Measurements from ENCODE around the gene TJP2. TPM values are rescaled to one million over a fixed set of nuclear protein-coding genes. Genes with fewer than 3 reads are reported as not detected.

TJP2 gene
- total RNA-seq, 1 donor from 2014 or later, result 17.2 TPM

GRCh38 chr9:69243116-69243515, 69.0 kb downstream of the TJP2 start:
- H3K9me3 ChIP-seq (ENCODE audit: control insufficient read depth in 3 of 3, low read length in 3 of 3), result no peaks in the 10 kb centered on the region
- H3K9ac ChIP-seq (ENCODE audit: low read depth in 1 of 3, low read length in 3 of 3), result no peak overlapping the region
- H3K4me3 ChIP-seq (ENCODE audit: low read length in 3 of 3), result no peak overlapping the region
- H3K27ac ChIP-seq (ENCODE audit: low read depth, low read length), result no peak overlapping the region
- peaks cover 0 to 8% (median 7%) of the 10 kb centered on the region in 3 donors for H3K4me1 ChIP-seq (ENCODE audit: control insufficient read depth in 3 of 3, insufficient read depth in 3 of 3, low read length in 3 of 3)
- peaks cover 14 to 24% (median 15%) of the 10 kb centered on the region in 3 donors for H3K36me3 ChIP-seq (ENCODE audit: control insufficient read depth in 3 of 3, insufficient read depth in 3 of 3, low read length in 3 of 3)
- no peaks in the 10 kb centered on the region for H3K27me3 ChIP-seq (ENCODE audit: control insufficient read depth in 3 of 3, insufficient read depth in 3 of 3, low read length in 3 of 3)

- H3K4me1 ChIP-seq (ENCODE audit: control insufficient read depth in 3 of 3, insufficient read depth in 3 of 3, low read length in 3 of 3), result peaks cover 5 to 12% (median 7%) of the 10 kb centered on the region in 3 donors
- H3K27me3 ChIP-seq (ENCODE audit: control insufficient read depth in 3 of 3, insufficient read depth in 3 of 3, low read length in 3 of 3), result no peaks in the 10 kb centered on the region
- peaks cover 14 to 31% (median 14%) of the 10 kb centered on the region in 3 donors for H3K36me3 ChIP-seq (ENCODE audit: control insufficient read depth in 3 of 3, insufficient read depth in 3 of 3, low read length in 3 of 3)
- H3K27ac ChIP-seq (ENCODE audit: low read depth, low read length), result no peak overlapping the region
- H3K4me3 ChIP-seq (ENCODE audit: low read length in 3 of 3), result no peak overlapping the region
- no peaks in the 10 kb centered on the region for H3K9me3 ChIP-seq (ENCODE audit: control insufficient read depth in 3 of 3, low read length in 3 of 3)
- H3K9ac ChIP-seq (ENCODE audit: low read depth in 1 of 3, low read length in 3 of 3), result no peak overlapping the region
Observed at GRCh38 chr9:69246629-69247028, 72.6 kb downstream of the TJP2 start.

DNA sequence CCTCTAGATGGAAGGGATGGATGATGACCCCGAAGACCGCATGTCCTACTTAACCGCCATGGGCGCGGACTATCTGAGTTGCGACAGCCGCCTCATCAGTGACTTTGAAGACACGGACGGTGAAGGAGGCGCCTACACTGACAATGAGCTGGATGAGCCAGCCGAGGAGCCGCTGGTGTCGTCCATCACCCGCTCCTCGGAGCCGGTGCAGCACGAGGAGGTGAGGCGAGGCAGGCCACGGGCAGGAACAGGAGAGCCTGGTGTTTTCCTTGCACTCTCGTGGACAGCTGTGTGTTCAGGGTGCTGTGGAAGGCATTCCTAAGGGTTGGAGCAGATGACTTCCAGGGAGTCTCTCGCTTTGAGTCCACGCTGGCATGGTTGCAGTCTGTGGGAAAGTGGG, 73.9 kb downstream of the TJP2 start:
- Histone ChIP-seq H3K9me3 (ENCODE audit: control insufficient read depth in 3 of 3, low read length in 3 of 3) (no peaks in the 10 kb centered on the region), H3K4me3 (ENCODE audit: low read length in 3 of 3) (no peak overlapping the region), H3K36me3 (ENCODE audit: control insufficient read depth in 3 of 3, insufficient read depth in 3 of 3, low read length in 3 of 3) (peaks cover 14 to 41% (median 26%) of the 10 kb centered on the region in 3 donors), H3K4me1 (ENCODE audit: control insufficient read depth in 3 of 3, insufficient read depth in 3 of 3, low read length in 3 of 3) (peaks cover 6 to 12% (median 8%) of the 10 kb centered on the region in 3 donors), H3K9ac (ENCODE audit: low read depth in 1 of 3, low read length in 3 of 3) (no peak overlapping the region), H3K27ac (ENCODE audit: low read depth, low read length) (no peak overlapping the region), H3K27me3 (ENCODE audit: control insufficient read depth in 3 of 3, insufficient read depth in 3 of 3, low read length in 3 of 3) (no peaks in the 10 kb centered on the region)

DNA sequence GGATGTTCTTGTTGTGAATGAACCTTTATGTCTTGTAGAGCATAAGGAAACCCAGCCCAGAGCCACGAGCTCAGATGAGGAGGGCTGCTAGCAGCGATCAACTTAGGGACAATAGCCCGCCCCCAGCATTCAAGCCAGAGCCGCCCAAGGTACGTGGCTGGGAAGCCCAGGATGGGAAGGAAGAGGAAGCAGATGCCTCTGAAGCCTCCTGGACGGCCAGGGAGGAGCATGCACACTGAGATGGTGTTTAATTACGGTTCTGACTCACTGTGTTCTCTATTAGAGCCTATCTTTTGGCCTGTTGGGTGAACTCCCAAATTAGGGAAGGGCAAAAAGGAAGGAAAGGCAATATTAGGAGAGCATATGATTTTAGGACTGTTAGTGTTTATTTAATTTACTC, 75.3 kb downstream of the TJP2 start:
- Histone ChIP-seq H3K4me3 (ENCODE audit: low read length in 3 of 3) (no peak overlapping the region), H3K9me3 (ENCODE audit: control insufficient read depth in 3 of 3, low read length in 3 of 3) (no peaks in the 10 kb centered on the region), H3K27ac (ENCODE audit: low read depth, low read length) (no peak overlapping the region), H3K9ac (ENCODE audit: low read depth in 1 of 3, low read length in 3 of 3) (no peak overlapping the region), H3K4me1 (ENCODE audit: control insufficient read depth in 3 of 3, insufficient read depth in 3 of 3, low read length in 3 of 3) (peaks cover 11 to 12% (median 12%) of the 10 kb centered on the region in 3 donors), H3K27me3 (ENCODE audit: control insufficient read depth in 3 of 3, insufficient read depth in 3 of 3, low read length in 3 of 3) (no peaks in the 10 kb centered on the region), H3K36me3 (ENCODE audit: control insufficient read depth in 3 of 3, insufficient read depth in 3 of 3, low read length in 3 of 3) (peaks cover 21 to 52% (median 33%) of the 10 kb centered on the region in 3 donors)

DNA sequence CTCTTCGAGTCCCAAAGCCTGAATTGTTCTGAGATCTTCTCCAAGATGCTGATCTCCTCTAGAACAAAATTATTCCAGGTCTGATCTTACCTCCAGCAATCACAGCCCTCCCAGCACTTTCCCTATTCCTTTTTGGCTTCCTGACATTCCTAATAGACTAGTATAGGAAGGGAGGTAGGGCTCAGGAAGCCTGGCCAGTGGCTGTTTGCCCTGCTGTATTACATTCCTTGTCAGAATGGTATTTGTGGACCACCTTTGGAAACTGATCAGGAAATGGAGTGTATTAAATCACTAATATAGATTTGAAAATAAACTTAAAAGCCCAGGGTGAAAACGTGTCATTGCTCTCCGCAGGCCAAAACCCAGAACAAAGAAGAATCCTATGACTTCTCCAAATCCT, 76.6 kb downstream of the TJP2 start:
- Histone ChIP-seq H3K4me3 (ENCODE audit: low read length in 3 of 3) (no peak overlapping the region), H3K27me3 (ENCODE audit: control insufficient read depth in 3 of 3, insufficient read depth in 3 of 3, low read length in 3 of 3) (no peaks in the 10 kb centered on the region), H3K4me1 (ENCODE audit: control insufficient read depth in 3 of 3, insufficient read depth in 3 of 3, low read length in 3 of 3) (peaks cover 11 to 12% (median 12%) of the 10 kb centered on the region in 3 donors), H3K27ac (ENCODE audit: low read depth, low read length) (no peak overlapping the region), H3K9me3 (ENCODE audit: control insufficient read depth in 3 of 3, low read length in 3 of 3) (no peaks in the 10 kb centered on the region), H3K36me3 (ENCODE audit: control insufficient read depth in 3 of 3, insufficient read depth in 3 of 3, low read length in 3 of 3) (peaks cover 22 to 52% (median 37%) of the 10 kb centered on the region in 3 donors), H3K9ac (ENCODE audit: low read depth in 1 of 3, low read length in 3 of 3) (no peak overlapping the region)

GRCh38 chr9:69252436-69252835, 78.4 kb downstream of the TJP2 start:
- Histone ChIP-seq H3K36me3 (ENCODE audit: control insufficient read depth in 3 of 3, insufficient read depth in 3 of 3, low read length in 3 of 3) (peaks cover 18 to 45% (median 37%) of the 10 kb centered on the region in 3 donors), H3K4me1 (ENCODE audit: control insufficient read depth in 3 of 3, insufficient read depth in 3 of 3, low read length in 3 of 3) (peaks cover 7 to 11% (median 8%) of the 10 kb centered on the region in 3 donors), H3K9me3 (ENCODE audit: control insufficient read depth in 3 of 3, low read length in 3 of 3) (no peaks in the 10 kb centered on the region), H3K27ac (ENCODE audit: low read depth, low read length) (no peak overlapping the region), H3K9ac (ENCODE audit: low read depth in 1 of 3, low read length in 3 of 3) (no peak overlapping the region), H3K27me3 (ENCODE audit: control insufficient read depth in 3 of 3, insufficient read depth in 3 of 3, low read length in 3 of 3) (no peaks in the 10 kb centered on the region), H3K4me3 (ENCODE audit: low read length in 3 of 3) (no peak overlapping the region)

DNA sequence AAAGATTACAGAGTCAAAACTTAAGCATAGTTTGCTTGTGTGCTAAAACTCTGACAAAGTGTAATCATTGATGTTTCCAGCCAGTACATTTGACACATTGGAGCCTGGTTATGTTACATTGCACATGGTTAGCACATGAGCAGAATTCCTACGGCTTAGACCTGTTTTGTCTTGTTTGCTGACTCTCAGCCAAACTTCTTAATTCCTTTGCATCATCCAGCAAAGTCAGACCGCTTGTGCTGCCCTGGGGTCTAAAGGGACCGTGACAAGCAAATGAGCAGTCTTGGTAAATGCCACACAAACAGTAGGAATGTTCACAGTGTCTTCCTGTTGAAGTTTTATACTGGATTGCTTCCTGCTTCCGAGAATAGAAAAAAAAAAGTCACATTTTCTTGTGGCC, 79.0 kb downstream of the TJP2 start:
- Histone ChIP-seq H3K27ac (ENCODE audit: low read depth, low read length) (no peak overlapping the region), H3K4me3 (ENCODE audit: low read length in 3 of 3) (no peak overlapping the region), H3K36me3 (ENCODE audit: control insufficient read depth in 3 of 3, insufficient read depth in 3 of 3, low read length in 3 of 3) (peaks cover 14 to 40% (median 33%) of the 10 kb centered on the region in 3 donors), H3K27me3 (ENCODE audit: control insufficient read depth in 3 of 3, insufficient read depth in 3 of 3, low read length in 3 of 3) (no peaks in the 10 kb centered on the region), H3K9me3 (ENCODE audit: control insufficient read depth in 3 of 3, low read length in 3 of 3) (no peaks in the 10 kb centered on the region), H3K9ac (ENCODE audit: low read depth in 1 of 3, low read length in 3 of 3) (no peak overlapping the region), H3K4me1 (ENCODE audit: control insufficient read depth in 3 of 3, insufficient read depth in 3 of 3, low read length in 3 of 3) (peaks cover 4 to 11% (median 5%) of the 10 kb centered on the region in 3 donors)

GRCh38 chr9:69254223-69254622, 80.1 kb downstream of the TJP2 start:
- Histone ChIP-seq H3K4me3 (ENCODE audit: low read length in 3 of 3) (no peak overlapping the region), H3K27me3 (ENCODE audit: control insufficient read depth in 3 of 3, insufficient read depth in 3 of 3, low read length in 3 of 3) (no peaks in the 10 kb centered on the region), H3K27ac (ENCODE audit: low read depth, low read length) (no peak overlapping the region), H3K36me3 (ENCODE audit: control insufficient read depth in 3 of 3, insufficient read depth in 3 of 3, low read length in 3 of 3) (peaks cover 10 to 36% (median 27%) of the 10 kb centered on the region in 3 donors), H3K4me1 (ENCODE audit: control insufficient read depth in 3 of 3, insufficient read depth in 3 of 3, low read length in 3 of 3) (peaks cover 3 to 10% (median 5%) of the 10 kb centered on the region in 3 donors), H3K9me3 (ENCODE audit: control insufficient read depth in 3 of 3, low read length in 3 of 3) (no peaks in the 10 kb centered on the region), H3K9ac (ENCODE audit: low read depth in 1 of 3, low read length in 3 of 3) (no peak overlapping the region)

GRCh38 chr9:69255591-69255990, 81.5 kb downstream of the TJP2 start:
- no peak overlapping the region for H3K9ac ChIP-seq (ENCODE audit: low read depth in 1 of 3, low read length in 3 of 3)
- H3K4me1 ChIP-seq (ENCODE audit: control insufficient read depth in 3 of 3, insufficient read depth in 3 of 3, low read length in 3 of 3), result peaks cover 0 to 6% (median 5%) of the 10 kb centered on the region in 3 donors
- peaks cover 10 to 32% (median 23%) of the 10 kb centered on the region in 3 donors for H3K36me3 ChIP-seq (ENCODE audit: control insufficient read depth in 3 of 3, insufficient read depth in 3 of 3, low read length in 3 of 3)
- no peak overlapping the region for H3K4me3 ChIP-seq (ENCODE audit: low read length in 3 of 3)
- H3K27ac ChIP-seq (ENCODE audit: low read depth, low read length), result no peak overlapping the region
- no peaks in the 10 kb centered on the region for H3K27me3 ChIP-seq (ENCODE audit: control insufficient read depth in 3 of 3, insufficient read depth in 3 of 3, low read length in 3 of 3)
- no peaks in the 10 kb centered on the region for H3K9me3 ChIP-seq (ENCODE audit: control insufficient read depth in 3 of 3, low read length in 3 of 3)

DNA sequence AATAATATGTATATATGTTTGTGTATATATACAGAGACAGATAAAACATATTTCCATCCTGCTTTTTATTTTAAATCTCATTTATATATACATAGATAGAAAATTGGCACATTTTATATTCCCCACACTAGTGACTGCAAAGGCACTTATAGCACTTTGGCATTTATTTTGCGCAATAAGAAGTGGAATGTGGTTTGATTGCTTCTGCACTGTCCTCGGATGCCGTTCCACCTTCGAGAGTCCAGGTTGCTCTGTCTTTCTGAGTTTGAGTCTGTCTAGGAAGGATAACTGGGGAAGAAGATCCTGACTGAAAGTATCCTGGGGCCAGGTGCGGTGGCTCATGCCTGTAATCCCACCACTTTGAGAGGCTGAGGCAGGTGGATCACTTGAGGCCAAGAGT, 84.5 kb downstream of the TJP2 start:
- Histone ChIP-seq H3K4me3 (ENCODE audit: low read length in 3 of 3) (no peak overlapping the region), H3K9ac (ENCODE audit: low read depth in 1 of 3, low read length in 3 of 3) (no peak overlapping the region), H3K27me3 (ENCODE audit: control insufficient read depth in 3 of 3, insufficient read depth in 3 of 3, low read length in 3 of 3) (no peaks in the 10 kb centered on the region), H3K9me3 (ENCODE audit: control insufficient read depth in 3 of 3, low read length in 3 of 3) (no peaks in the 10 kb centered on the region), H3K36me3 (ENCODE audit: control insufficient read depth in 3 of 3, insufficient read depth in 3 of 3, low read length in 3 of 3) (peaks cover 8 to 9% (median 9%) of the 10 kb centered on the region in 3 donors), H3K4me1 (ENCODE audit: control insufficient read depth in 3 of 3, insufficient read depth in 3 of 3, low read length in 3 of 3) (peaks cover 0 to 2% (median 0%) of the 10 kb centered on the region in 3 donors), H3K27ac (ENCODE audit: low read depth, low read length) (no peak overlapping the region)

Data from skeletal muscle tissue (tissue), 4 donors.